Loucy (cell line): Measurements from ENCODE around the gene ARHGDIG.

Experiments used
- H2AFZ ChIP-seq: fragments of 200-600 bp; sonication (generic); 2 replicates; pipeline ENCODE4 v1.6.0; 2016; ENCODE audit warnings: antibody characterized with exemption, mild to moderate bottlenecking, low read length, moderate library complexity
- H3F3A ChIP-seq: fragments of 200-600 bp; 2 replicates; pipeline ENCODE4 v1.6.0; 2016; ENCODE audit warnings: antibody characterized with exemption, low read depth, mild to moderate bottlenecking
- H3K27me3 ChIP-seq: fragments of 200-600 bp; sonication (generic); 2 replicates; pipeline ENCODE4 v1.6.1; 2014; ENCODE audit warnings: low read length, mild to moderate bottlenecking; ENCODE audit not compliant: insufficient read depth, poor library complexity, severe bottlenecking
- H3K36me3 ChIP-seq: fragments of 200-600 bp; sonication (generic); 2 replicates; pipeline ENCODE4 v1.6.1; 2016; ENCODE audit warnings: low read length; ENCODE audit not compliant: insufficient read depth
- H3K4me1 ChIP-seq: fragments of 200-600 bp; sonication (generic); 2 replicates; pipeline ENCODE4 v1.5.1; 2014; ENCODE audit warnings: low read length, mild to moderate bottlenecking; ENCODE audit not compliant: insufficient read depth, poor library complexity, severe bottlenecking
- H3K4me2 ChIP-seq: fragments of 200-600 bp; sonication (generic); 2 replicates; pipeline ENCODE4 v1.6.0; 2014; ENCODE audit warnings: antibody characterized with exemption, low read length, low read depth, mild to moderate bottlenecking; ENCODE audit not compliant: poor library complexity, severe bottlenecking
- H3K4me3 ChIP-seq: fragments of 200-600 bp; sonication (generic); 2 replicates; pipeline ENCODE4 v1.5.1; 2014; ENCODE audit warnings: low read length, mild to moderate bottlenecking, mixed read lengths; ENCODE audit not compliant: poor library complexity, severe bottlenecking
- H3K79me2 ChIP-seq: fragments of 200-600 bp; sonication (generic); 2 replicates; pipeline ENCODE4 v1.6.1; 2014; ENCODE audit warnings: low read length; ENCODE audit not compliant: insufficient read depth
- H3K9ac ChIP-seq: fragments of 200-600 bp; sonication (generic); 2 replicates; pipeline ENCODE4 v1.6.0; 2014; ENCODE audit warnings: mild to moderate bottlenecking, low read depth, low read length, moderate library complexity; ENCODE audit not compliant: poor library complexity, severe bottlenecking
- H3K9me2 ChIP-seq: fragments of 200-600 bp; sonication (generic); replicated peaks from 2 replicates; pipeline ENCODE4 v1.6.1; 2016; ENCODE audit warnings: low read depth, low read length, mixed read lengths
- H3K9me3 ChIP-seq: fragments of 200-600 bp; sonication (generic); 2 replicates; pipeline ENCODE4 v1.6.1; 2014; ENCODE audit warnings: mild to moderate bottlenecking, antibody characterized with exemption, low read length, low read depth; ENCODE audit not compliant: insufficient read depth
- H4K20me1 ChIP-seq: fragments of 200-600 bp; sonication (generic); 2 replicates; pipeline ENCODE4 v1.6.0; 2014; ENCODE audit warnings: antibody characterized with exemption, low read length, mild to moderate bottlenecking; ENCODE audit not compliant: insufficient read depth, poor library complexity, severe bottlenecking
- CTCF ChIP-seq: fragments of 200-600 bp; sonication (generic); conservative IDR thresholded peaks from 2 replicates; pipeline ENCODE4 v1.5.1; 2014; ENCODE audit warnings: mild to moderate bottlenecking, antibody characterized with exemption, low read length
- EZH2phosphoT487 ChIP-seq: fragments of 200-600 bp; IDR thresholded peaks from 2 replicates; pipeline ENCODE4 v1.6.1; 2018; ENCODE audit warnings: antibody characterized with exemption, mild to moderate bottlenecking, moderate library complexity, borderline replicate concordance

The ARHGDIG gene

GRCh38 chr16:273547-274421 lies 6.6 kb upstream of the ARHGDIG start:
- Histone ChIP-seq H3F3A (no peaks in the 10 kb centered on the region), H2AFZ (no peak overlapping the region), H3K9ac (no peak overlapping the region), H3K9me3 (no peaks in the 10 kb centered on the region), H3K27me3 (no peaks in the 10 kb centered on the region), H3K79me2 (no peaks in the 10 kb centered on the region), H3K4me3 (no peak overlapping the region), H3K4me2 (no peak overlapping the region), H4K20me1 (no peaks in the 10 kb centered on the region), H3K9me2 (no peaks in the 10 kb centered on the region), H3K36me3 (no peaks in the 10 kb centered on the region), H3K4me1 (peaks cover 4% of the 10 kb centered on the region)
- TF ChIP-seq CTCF (no peak), EZH2phosphoT487 (no peak)

DNA sequence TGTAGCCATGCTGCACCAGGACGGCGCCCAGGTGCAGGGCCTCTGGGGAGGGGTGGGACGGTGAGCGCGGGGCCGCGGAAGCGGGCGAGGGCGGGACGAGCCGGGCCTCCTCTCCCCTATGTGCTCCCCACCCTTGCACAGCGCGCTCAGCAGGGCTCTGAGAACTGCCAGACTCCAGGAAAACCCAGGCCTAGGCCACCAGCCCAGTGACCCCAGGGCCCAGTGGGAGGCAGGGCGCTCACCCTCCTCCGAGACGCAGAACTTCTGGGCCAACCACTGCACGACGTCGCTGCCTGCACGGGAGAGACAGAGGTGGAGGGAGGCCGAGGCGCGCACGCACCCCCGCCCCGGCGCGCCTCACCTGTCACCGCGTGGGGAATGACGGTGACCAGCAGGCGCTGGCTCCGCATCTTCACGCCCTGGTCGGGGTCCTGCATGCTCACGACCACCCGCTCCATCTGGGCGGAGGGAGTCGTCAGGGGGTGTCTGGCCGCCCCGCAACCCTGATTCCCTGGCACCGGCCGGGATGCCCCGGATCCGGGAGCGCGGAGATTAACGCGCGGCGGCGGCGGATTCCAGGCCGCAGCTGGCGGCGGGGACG lies 5.2 kb upstream of the ARHGDIG start:
- H3K9me3 ChIP-seq, result no peaks in the 10 kb centered on the region
- H3K9ac ChIP-seq, result no peak overlapping the region
- H3K4me2 ChIP-seq, result no peak overlapping the region
- peaks cover 8% of the 10 kb centered on the region for H3K4me1 ChIP-seq
- no peaks in the 10 kb centered on the region for H3K79me2 ChIP-seq
- no peaks in the 10 kb centered on the region for H3K36me3 ChIP-seq
- TF ChIP-seq CTCF, result no peak
- no peak for TF ChIP-seq EZH2phosphoT487
- no peak overlapping the region for H2AFZ ChIP-seq
- no peaks in the 10 kb centered on the region for H3K9me2 ChIP-seq
- H3F3A ChIP-seq, result no peaks in the 10 kb centered on the region; the same call in 1 of the 2 replicates
- no peaks in the 10 kb centered on the region for H4K20me1 ChIP-seq
- H3K4me3 ChIP-seq, result no peak overlapping the region
- H3K27me3 ChIP-seq, result no peaks in the 10 kb centered on the region

DNA sequence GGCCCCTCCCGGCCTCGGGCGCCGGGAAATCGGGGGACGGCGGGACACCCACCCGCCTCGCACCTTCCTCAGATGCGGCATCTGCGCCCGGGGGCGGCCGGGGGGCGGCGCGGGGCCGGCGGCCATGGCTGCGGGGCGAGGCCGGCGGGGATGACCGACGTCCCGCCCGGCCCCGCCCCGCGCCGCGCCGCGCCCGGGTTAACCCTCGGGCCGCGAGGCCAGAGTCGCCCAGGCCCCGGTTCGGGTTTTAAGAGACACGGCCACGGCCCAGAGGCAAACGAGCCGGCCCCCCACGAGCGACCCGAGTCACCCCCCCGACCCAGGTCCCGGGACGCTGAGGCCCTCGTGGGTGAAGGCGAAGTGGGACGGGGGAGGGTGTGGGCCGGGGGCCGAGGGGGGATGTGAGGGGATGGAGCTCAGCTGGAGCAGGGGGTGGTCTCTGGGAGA lies 4.6 kb upstream of the ARHGDIG start, which contains the start of gene RGS11:
RGS11 (minus strand) TSS at position 159 of the 447 bp plus-strand sequence; CDS start at position 126, 33 bp downstream.
- H3K79me2 ChIP-seq, result no peaks in the 10 kb centered on the region
- H3K4me2 ChIP-seq, result no peak within 1 kb of the TSS
- no peaks in the 10 kb centered on the region for H3K27me3 ChIP-seq
- H3K9ac ChIP-seq, result no peak within 1 kb of the TSS
- no peaks in the 10 kb centered on the region for H3K9me3 ChIP-seq
- no peaks in the 10 kb centered on the region for H4K20me1 ChIP-seq
- H3K4me3 ChIP-seq, result no peak within 1 kb of the TSS
- TF ChIP-seq CTCF (no peak), EZH2phosphoT487 (no peak)
- no peaks in the 10 kb centered on the region for H3K36me3 ChIP-seq
- H3F3A ChIP-seq, result no peaks in the 10 kb centered on the region; the same call in 1 of the 2 replicates
- peaks cover 8% of the 10 kb centered on the region for H3K4me1 ChIP-seq
- no peak within 1 kb of the TSS for H2AFZ ChIP-seq
- no peaks in the 10 kb centered on the region for H3K9me2 ChIP-seq
